Activated CD8-positive, alpha-beta memory T cell treated with anti-CD3 and anti-CD28 coated beads for 48 hours (primary cell): ENCODE data around the gene TMEM37.

Source experiments
- DNase-seq, 3 experiments: peaks; one replicate each; pipeline ENCODE4 v3.0.0-alpha.2; 2020; ENCODE audit warnings: low read depth in 2 of 3, low spot score in 2 of 3

TMEM37 gene

DNA sequence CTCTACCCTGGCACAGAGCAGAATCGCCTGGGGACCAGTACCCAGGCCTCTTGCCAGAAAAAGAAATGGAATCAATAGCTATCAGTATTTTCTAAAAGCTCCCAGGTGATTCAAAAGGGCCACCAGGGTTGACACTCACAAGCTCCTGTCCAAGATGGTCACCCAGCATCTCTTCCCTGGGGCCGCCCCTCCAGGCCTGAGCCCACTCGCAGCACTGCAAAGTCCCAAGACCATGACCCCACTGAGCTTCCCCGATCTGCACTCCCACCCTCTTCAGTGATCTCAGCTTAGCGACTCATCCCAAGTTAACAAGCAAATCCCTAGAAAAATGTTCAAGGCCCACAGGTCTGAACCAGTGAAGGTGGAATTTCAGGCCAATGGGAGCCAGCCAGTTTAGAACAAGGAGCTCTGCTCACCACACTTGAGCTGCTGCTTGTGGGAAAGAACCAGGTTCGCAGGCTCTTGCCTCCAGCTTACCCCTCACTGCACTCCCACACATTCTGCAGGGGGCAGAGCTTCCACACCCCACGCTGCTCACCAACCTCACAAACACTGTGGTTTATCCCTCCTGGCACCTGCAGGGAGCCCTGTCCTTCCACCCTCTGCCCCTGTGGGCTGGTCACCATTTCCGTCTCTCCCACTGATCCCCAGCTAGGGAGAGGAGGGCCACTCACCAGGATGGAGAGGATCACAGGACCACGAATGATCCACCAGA is 19.8 kb downstream of the TMEM37 start:
- no peak for DNase-seq

DNA sequence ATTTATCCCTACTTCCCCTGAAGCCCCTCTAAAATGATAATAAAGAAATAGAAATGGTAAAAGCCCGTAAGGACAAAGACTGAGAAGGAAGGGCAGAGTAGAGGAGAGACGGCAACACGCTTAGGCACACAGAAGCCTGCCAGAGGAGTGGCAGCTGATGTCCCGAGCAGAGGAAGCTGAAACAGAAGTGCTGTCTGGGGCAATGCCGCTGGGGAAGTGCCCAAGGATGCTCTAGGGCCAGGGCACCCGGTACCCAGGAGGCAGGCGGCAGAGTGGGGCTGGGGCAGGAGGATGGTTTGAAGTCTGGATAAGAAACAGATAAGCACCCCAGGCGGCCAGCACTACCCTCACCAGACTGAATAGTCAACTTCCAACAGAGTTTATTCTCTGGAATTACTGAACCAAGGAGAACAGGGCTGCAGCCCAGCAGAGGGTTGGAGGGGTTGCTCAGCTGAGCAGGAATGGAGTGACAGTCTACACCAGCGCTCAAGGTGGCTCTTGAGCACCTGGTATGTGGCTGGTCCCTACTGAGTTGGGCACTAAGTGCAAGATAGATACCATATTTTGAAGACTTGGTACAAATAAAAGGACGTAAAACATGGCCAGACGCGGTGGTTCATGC is 22.4 kb downstream of the TMEM37 start:
- DNase-seq = no peak

DNA sequence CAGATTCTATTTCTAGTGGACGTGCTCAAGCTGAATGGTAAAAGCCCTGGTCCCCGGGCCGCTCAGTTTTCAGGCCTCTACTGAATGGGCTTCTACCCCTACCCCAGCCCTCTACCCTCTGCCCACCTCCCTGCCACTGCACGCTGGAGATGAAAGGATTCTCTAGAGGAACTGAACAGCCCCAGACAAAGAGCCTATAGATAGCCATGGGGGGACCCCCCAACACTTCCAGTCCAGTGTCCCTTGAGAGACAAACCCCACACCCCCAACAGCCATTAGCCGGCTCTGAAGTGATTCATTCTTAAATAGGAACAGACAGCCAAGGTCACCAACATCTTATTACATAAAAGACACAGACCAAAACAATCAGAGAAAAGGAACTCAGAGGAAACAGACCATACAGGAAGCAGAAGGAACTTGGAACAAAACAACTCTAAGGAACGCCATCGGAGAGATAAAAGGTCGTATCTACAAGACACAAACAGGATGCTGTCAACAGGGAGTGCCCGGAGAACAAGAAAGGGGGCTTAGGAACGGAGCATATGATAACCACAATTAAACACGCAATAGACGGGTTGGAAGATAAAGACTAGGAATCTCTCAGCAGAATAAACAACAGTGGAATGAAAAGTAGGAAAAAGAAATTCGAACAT is 23.5 kb downstream of the TMEM37 start:
- DNase-seq = no peak

DNA sequence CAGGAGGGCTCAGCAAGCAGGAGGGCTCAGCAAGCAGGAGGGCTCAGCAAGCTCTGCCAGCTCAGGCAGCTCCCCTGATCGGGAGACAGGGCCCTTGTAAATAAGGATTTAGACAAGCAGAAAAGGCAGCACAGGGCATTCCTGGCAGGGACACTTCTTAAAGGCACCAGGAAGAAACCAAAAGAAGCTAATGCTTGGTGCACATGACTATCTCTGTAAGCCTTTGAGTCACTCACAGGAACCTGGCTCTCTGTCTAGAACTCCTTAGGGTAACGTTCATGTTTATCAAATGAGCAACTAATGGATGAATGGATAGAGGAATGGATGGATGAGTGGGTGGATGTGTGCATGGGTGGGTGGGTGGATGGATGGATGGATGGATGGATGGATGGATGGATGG is 28.4 kb downstream of the TMEM37 start:
- DNase-seq = no peak

DNA sequence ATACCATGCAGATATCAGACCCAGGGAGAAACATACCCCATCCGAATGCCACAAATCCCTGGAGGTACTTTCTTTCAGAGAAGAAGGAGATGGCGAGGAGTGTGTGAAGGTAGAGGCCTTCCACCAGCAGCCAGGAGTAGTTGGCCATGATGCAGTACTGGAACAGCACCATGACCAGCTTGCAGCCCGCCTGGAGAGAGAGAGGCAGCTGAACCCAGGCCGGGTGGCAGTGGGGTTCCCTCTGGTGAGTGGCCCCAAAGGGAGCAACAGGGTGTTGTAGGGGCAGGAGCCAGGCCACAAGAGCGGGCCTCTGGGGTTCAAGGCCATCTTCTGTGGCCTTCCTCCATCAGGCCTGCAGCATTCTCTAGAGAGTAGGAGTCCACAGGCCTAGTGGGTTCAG is 30.2 kb downstream of the TMEM37 start:
- no peak for DNase-seq

DNA sequence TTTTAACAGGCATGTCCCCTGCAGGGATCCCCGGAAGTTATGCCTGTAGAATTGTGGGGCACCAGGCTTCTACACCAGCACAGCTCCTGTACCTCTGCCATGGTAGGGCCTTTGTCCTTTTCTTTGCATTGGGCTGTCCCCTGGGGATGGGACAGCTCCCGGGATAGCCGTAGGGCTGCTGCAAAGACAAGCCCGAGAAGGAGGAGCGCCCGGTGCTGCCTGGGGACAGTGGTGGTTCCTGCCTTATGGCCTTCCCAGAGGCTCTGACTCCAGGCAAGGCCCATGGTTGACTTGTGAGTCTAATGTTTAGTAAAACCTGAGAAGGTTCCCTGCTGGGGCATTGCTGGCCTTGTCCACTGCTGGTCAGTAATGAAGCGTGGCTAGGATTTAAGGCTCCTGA is 30.9 kb downstream of the TMEM37 start:
- DNase-seq = no peak

DNA sequence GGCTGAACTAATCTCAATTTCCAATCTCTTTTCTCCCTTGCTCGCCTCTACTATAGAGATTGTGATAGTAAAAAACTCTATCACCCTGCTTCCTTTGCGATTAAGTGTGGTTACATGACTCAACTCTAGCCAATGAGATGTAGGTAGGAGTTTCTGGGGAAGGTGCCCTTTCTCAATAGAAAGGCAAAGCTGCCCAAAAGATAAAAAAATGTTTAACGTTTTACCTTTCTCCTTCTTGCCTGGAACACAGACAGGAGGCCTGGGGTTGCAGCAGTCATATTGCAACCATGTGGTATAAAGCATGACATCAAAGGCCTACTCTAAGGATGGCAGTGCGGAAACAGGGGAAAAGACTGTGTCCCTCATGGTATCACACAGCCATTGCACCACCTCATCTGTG is 31.5 kb downstream of the TMEM37 start:
- DNase-seq = no peak

DNA sequence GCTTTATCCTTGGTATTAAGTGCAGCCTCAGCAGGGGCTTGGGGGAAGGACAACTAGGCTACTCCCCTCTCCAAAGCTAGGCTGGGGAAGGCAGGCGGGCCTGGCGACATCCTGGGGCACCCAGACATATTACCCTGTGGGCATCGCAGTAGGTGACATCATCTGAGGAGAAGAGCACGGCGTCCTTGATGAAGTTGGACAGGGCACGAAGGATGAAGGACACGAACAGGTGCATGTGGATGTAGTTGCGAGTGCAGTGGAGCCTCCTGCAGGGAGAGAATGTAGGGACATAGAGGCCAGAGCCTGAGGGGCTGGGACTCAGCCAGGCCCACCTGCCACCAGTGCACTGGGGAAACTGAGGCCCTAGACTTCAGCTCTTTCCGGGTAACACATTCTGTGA is 32.3 kb downstream of the TMEM37 start:
- no peak for DNase-seq

DNA sequence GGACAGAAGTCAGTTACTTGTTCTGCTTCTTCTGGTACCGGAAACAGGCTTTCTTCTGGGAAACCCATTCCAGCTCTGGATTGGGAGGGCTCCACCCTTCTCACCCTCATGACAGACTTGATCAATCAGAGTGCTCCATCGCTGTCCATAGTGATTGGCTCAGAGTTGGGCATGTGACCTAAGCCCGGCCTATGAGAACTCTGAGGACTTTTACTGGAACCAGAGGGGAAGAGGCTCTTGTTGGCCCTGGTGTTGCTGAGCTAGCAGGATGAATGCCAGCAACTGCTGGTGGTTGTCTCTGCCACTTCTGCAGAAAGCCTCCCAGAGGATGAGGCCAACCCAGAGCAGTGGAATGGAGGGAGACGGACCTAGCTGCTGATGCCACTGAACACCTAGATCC is 33.3 kb downstream of the TMEM37 start:
- DNase-seq = no peak

DNA sequence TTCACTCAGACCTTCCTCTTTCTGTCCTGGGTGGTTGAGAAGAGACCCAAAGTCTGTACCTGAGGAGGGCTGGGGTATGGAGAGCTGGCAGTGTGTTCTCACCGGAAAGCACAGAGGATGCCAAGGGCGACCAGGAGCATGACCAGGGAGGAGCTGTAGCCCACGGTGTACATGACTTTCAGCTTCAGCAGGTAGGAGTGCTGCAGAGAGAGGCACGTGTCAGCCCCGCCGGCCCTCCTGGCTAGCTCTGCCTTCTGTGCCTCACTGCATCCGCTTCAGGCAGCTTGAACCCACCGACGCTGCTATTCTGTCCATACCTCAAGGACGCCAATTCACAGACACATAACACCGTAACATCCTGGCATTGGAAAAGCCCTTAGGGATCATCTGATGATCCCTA is 34.0 kb downstream of the TMEM37 start:
- no peak for DNase-seq

DNA sequence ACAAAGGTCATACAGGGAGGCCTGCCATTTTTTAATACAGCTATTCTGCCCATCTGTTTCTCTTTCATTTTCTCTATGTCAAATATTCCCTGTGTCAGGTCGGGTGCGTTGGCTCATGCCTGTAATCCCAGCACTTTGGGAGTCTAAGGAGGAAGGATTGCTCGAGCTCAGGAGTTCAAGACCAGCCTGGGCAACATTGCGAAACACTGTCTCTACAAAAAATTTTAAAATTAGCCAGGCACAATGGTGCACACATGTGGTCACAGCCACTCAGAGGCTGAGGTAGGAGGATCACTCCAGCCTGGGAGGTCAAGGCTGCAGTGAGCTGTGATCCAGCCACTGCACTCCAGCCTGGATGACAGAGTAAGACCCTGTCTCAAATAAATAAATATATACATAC is 34.7 kb downstream of the TMEM37 start:
- DNase-seq = no peak

DNA sequence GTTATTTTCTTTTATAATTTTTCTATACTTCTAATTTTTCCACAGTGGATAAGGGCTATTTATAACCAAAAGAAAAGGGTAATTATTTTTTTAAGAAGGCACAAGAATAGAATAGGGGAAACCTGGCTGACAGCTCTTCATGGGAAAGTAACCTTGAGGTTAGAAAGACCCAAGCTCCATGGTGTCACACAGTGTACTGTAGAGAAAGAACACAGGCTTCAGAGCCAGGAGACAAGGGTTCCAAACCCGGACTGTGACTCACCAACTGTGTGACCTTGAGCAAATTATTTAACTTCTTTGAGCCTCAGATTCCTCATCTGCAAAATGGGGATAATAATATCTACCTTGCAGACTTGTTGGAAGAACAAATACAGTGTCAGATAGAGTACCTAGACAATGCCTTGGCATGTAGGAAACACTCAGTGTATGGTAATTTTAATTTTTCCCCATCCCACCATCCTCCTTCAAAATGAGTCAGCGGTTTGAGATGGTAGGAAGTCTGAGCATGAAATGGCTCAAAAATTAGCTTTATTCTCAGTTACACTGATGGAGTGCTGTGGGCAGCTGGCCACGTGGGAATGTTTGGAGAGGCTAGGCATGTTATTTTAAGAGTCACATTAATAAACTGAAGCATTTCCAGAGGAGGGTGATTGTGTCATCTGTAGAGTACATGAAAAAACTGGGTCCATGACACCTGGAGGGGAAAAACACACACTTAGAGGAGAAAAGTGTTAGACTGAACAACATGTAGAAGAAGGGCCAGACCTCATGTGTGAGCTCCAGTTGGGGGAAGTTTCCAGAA is 36.7 kb downstream of the TMEM37 start:
- no peak for DNase-seq

DNA sequence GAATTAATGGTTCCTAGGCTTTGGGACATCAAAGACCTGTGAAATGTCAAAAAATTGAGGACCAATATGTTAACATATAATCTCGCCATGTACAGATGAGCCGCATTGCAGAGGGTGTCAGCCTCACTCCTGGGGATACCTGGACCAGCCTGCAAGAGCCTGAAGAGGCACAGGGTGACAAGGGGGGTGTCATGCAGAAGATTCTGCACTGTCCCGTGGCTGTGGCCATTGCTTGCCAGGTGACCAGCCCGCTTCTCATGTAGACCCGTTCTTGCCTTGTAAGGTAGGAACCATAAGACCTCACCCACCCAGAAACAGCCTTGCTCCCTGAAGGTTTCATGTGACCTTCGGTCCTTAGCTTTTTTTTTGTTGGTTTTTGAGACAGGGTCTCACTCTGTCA is 37.5 kb downstream of the TMEM37 start:
- DNase-seq = no peak

DNA sequence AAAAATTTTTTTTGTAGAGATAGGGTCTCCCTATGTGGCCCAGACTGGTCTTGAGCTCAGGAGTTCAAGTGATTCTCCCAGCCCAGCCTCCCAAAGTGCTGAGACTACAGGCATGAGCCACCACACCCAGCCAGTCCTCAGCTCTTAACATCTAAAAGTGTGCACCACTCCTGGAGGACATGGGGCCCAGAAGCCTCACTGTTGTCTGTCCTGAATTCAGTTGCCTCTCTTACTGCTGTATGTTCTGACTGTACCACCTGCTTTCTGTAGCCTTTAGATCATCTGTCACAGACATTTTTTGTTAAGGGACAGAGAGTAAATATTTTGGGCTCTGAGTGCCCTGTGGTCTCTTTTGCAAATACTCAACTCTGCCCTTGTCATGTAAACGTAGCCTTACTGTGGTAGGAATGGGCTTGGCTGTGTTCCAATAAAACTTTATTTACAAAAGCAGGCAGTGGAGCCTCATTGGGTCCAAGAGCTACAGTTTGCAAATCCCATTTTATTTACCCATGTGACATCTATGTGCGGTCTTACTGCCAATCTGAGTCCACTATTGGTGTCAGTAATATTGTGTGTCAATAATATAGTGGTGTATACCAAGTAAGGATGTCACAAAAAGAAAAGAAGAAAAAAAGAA is 38.1 kb downstream of the TMEM37 start:
- no peak for DNase-seq

DNA sequence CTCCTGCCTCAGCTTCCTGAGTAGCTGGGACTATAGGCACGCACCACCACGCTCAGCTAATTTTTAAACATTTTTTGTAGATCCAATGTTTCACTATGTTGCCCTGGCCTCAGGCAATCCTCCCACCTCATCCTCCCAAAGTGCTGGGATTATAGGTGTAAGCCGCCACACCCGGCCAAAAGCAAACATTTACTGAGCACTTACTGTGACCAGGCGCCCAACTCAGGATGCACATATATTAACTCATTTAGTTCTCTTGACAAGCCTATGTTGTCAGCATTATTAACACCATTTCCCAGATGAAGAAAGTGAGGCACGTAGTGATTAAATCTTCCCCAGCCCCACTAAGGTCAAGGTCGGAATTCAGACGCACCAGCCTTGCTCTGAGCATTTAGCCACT is 41.1 kb downstream of the TMEM37 start:
- DNase-seq = no peak

DNA sequence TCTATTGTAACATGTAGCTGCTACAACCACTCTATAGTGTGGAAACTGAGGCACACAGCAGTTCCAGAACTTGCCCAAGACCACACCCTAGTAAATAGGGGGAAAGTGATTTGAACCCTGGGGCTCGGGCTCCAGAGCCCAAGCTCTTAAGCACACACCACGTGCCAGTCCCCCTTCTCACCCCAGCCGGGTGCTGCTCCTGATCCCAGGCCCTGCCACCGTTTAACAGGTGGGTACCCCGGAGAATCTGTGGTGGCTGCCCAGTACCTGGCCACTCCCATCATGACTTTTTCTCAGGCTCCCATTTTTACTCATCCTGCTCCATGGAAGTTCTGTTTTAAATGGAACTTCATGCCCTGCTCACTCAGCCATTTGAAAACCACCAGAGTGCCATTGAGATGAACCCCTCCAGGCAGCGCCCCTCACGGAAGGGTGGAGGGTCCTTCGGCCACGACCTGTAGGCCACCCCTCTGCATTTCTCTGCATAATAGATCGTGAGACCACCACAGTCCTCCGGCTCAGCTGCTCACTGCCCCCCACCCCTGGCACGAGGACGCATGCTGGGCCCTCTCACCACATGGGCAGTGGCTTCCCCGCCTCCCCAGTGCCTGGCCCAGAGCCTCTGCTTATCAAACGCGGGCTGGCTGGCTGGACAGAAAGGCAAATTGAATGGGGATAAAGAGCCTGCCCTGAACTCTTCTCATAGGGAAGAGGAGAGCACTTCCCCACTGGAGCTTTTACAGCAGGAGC is 42.1 kb downstream of the TMEM37 start:
- no peak for DNase-seq

DNA sequence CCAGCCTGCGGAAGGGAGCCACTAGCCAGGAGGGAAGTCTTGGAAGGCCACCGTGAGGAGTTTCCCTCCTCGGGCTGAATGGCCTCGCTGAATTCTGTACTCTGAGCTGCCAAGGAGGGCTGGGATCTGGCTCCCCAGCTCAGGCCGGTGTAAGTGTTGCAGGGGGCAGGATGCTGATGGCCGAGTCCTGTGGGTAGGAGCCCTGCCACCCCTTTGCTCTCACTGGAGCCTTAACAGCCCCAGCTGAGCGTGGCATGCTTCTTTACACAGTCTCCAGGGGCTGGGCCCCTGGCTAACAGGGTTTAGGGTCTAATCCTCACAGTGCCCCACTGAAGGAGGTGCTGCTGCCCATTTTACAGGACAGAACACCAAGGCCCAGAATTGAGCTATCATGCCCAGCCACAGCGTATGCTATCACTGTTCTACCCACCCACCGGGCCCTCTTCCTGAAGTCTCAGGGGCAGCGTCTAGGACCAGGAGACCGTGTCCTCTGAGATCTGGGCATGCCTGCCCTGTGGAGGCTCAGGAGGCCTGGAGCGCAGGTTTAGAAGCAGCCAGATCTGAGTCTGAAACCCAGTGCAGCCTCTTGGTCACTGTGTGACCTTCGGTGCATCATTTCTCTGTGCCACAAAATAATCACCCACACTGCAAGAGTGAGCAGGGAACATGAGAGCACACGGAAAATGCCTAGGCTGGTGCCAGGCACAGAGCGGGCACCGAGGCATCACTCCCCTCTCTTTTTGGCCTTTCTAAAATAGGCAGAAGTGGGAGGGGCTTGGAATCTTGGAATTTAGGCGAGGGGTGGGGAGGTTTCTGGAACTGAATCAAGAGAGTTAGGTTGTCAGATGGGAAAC is 42.9 kb downstream of the TMEM37 start:
- DNase-seq = no peak

DNA sequence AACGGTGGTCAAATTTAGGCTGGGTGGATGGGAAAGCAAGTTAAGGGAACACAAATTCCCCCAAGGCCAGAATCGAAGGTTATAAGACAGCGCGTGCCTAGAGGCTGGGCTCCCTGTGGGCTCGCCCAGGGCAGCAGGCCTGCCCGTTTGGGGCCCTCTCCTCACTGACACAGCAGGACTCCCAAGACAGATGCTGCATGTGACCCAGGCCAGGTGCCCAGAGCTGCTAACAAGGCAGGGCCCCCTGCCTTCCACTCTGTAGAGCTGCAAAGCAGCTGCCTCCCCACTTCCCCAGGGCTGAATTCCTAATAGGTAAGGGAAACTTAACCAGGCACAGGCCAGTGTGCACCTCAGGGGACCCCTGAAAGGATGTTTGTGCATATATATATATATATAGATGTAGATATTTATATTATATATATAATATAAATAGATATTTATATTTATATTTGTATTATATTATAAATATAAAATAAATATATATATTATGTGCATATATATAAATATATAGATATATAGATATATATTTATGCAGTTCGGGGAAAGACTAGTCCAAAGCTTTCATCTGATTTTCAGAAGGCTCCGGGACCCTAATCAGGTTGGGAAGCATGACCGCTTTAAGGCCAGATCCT is 43.7 kb downstream of the TMEM37 start:
- no peak for DNase-seq

DNA sequence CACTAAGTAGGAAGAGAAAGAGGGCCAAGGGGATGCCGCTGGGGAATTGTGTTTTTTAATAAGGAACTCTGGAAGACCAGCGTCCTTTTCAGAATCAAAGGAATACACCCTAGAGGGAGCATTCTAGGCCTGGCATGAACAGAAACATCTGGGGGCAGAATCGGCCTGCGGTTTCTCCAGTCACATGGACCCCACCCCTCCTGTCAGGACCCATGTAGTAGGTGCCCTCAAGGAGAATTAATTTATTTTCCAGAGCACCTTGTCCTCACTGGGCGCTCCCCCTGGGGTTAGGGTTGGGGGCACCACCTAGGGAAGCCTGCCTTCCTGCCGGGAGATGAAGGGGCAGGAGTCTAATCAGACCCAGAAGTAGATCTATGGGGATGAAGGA is 44.2 kb downstream of the TMEM37 start:
- DNase-seq = no peak
